Measurements from ENCODE around the gene FAM110D. TPM values are rescaled to one million over a fixed set of nuclear protein-coding genes. Genes with fewer than 3 reads are reported as not detected.

Gene FAM110D
- total RNA-seq, 1 donor from 2014 or later = 5.8 TPM

DNA sequence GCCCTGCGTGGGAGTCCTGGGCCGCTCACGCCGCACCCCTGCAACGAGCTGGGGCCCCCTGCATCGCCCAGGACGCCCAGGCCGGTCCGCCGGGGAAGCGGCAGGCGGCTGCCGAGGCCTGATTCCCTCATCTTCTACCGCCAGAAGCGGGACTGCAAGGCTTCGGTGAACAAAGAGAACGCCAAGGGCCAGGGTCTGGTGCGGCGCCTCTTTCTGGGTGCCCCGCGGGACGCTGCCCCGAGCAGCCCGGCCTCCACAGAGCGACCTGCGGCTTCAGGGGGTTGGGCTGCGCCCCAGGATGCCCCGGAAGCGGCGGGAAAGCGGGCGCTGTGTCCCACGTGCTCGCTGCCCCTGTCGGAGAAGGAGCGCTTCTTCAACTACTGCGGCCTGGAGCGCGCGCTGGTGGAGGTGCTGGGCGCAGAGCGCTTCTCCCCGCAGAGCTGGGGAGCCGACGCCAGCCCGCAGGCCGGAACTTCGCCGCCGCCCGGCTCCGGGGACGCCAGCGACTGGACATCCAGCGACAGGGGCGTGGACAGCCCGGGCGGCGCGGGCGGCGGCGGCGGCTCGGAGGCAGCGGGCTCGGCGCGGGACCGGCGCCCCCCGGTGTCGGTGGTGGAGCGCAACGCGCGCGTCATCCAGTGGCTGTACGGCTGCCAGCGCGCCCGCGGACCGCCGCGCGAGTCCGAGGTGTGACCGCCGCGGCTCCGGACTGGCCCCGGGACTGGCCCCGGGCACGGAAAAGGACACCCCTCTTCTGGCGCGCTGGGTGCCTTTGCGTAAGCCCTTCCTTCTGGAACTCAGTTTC lies 2.7 kb downstream of the FAM110D start:
- DNase-seq (ENCODE audit: extremely low read depth, low read depth, low spot score) = no peak

DNA sequence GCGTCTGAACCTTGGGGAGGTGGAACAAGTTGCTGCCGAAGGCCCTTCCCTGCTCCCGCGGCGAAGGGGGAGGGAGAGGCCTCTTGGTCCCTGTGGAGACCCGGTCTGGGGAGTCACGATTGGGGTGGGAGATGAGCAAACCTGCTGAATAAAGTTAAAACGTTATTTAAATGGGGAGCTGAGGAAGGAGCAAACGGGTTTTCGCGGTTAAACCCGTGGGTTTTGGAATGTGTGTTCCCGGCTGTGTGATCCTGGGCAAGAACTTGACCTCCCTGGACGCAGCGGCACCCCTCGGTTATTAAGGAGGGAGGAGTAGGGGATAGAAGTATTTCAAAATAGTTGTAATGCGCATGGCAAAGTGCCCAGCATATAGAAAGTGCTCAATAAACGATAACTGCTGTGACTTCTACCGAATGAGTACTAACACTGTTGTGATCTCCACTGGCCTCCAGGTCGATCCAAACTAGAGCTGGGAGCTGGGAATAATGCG lies 3.4 kb downstream of the FAM110D start:
- no peak for DNase-seq (ENCODE audit: extremely low read depth, low read depth, low spot score)

GRCh38 chr1:26163684-26164035 lies 4.8 kb downstream of the FAM110D start:
- no peak for DNase-seq (ENCODE audit: extremely low read depth, low read depth, low spot score)

- no peak for DNase-seq (ENCODE audit: extremely low read depth, low read depth, low spot score)
These were observed 5.4 kb downstream of the FAM110D start for GRCh38 chr1:26164036-26164860.

DNA sequence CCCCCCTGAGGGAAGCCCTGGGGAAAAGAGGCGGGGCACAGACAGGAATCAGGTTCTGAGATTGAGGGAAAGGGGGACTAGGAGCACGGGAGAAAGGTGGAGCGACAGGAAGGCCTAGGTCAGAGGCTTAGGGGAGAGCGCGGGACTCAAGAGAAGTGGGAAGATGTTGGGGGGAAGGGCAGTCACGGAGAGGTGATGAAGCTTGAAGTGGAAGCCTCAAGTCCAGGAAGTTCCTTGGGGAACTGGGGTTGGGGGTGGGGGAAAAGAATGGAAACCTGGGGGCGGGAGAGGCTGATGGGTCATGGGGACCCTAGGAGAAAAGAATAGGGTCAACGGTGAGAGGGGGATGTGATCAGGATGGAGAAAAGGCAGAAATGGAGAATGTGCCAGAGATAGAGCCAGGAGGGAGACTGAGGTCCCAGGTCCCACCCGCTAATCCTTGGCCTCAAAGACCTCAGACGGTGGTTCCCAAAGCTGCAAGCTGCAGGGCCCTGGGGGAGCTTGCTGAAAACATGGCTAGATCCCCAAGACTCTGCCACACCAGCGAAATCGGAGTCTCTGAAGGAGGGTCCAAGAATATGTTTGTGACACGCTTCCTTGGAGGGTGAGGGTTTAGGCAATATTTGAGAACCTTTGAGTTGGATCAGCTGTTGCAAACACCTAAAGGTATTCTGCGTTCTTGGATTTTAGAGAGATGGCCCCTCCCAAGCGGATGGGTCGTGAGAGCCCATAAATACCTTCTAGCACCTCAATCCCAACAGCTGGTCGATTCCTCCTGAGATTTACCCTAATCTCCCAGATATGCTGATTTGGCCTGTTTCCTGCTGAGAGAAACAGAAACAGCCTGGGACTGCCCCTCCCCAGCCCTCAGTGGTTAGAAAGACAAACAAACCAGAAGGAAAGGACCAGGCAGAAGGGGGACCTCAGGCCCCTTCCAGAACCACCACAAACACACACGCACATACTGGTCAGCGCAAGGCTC lies 6.3 kb downstream of the FAM110D start:
- DNase-seq (ENCODE audit: extremely low read depth, low read depth, low spot score) = no peak

DNA sequence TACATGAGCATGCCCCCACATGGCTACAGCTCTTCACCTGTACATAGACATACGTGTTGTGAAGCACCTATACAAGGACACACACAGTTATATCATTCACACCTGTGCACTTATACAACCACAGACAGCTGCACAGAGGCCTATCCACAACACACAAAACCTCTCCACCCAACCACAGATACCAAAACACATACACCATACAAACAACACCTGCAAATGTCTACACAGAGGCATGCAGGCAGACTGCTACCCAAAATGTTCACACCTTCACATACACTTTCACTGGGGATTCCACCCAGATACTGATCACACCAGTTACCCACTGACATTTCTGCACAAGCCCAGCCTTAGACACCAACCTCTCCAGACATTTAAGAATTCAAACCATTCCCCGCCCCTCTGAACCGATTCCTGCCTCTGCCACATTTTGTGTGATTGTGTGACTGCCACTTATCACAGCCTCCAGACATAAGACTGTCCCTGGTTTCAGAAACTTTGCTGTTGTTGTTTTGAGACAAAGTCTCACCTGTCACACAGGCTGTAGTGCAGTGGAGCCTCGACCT lies 7.9 kb downstream of the FAM110D start:
- DNase-seq (ENCODE audit: extremely low read depth, low read depth, low spot score) = no peak

DNA sequence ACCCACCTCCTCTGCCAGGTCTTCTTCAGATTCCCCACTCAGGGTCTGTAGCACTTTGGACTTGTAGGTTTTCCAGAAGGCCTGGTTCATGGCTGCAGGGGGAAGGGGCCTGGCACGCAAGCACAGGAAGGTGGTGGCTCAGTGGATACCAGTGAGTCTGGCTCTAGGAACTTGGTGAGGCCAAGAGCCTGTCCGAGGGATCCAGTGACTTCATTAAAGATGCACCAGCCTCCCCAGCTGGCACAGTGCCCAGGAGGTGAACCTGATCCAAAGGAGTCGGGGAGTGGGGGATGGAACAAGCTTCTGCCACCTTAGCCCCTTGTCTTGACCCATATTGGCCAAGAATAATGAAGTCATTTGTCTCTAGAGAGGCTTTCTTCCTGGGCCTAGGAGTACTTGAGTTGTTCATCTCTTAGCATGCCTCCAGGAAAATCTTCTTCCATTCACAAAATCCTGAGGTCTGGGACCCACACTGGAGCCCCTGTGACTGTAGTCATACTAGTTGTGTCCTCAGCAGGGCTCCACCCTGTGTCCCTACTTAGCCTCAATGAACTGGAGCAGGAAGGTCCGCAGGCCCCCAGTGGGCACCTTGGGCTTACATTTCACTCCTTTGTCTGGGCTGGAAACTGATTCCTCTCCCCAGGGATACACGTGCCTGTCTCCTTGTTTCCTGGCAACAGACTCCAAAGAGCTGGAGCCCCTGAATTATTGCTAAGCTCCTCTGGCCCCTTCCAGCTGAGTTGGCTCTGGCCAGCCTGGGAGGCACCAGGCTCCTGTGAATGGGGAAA lies 9.7 kb downstream of the FAM110D start, which contains the start of gene C1orf232:
TSS of gene C1orf232 (minus strand) at position 554 of the 788 bp plus-strand sequence. CDS start at position 90, 464 bp downstream.
- DNase-seq (ENCODE audit: extremely low read depth, low read depth, low spot score) = no peak

DNA sequence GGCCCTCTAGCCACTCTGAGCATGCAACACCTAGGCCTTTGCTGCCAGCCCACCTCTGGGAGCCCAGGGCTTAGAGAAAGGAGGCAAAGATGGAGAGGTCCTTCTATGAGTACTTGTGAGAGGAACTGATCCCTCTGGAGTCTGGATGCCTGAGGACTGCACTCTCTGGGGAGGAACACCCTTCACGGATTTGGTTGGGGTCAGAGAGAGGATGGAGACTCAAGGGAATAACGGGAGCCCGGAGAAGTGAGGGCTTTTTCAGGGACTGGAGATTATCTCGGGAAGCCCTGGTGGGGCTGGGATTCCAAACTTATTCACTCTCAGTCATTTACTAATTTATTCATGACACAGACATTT lies 10.3 kb downstream of the FAM110D start:
- DNase-seq (ENCODE audit: extremely low read depth, low read depth, low spot score) = no peak

GRCh38 chr1:26169669-26170471 lies 11.0 kb downstream of the FAM110D start, which contains the start of gene ZNF593:
Gene ZNF593, plus strand, starts transcription at chr1:26169908. Its CDS starts 76 bp downstream, at chr1:26169984.
- no peak for DNase-seq (ENCODE audit: extremely low read depth, low read depth, low spot score)

- DNase-seq (ENCODE audit: extremely low read depth, low read depth, low spot score) = no peak
These were observed 11.6 kb downstream of the FAM110D start for GRCh38 chr1:26170472-26170821.

- no peak for DNase-seq (ENCODE audit: extremely low read depth, low read depth, low spot score)
These were observed 12.5 kb downstream of the FAM110D start, which contains the start of gene ZNF593OS for GRCh38 chr1:26171084-26172072. Gene ZNF593OS, minus strand, starts transcription at chr1:26171832. Its CDS starts 171 bp downstream, at chr1:26171661.

- no peak for DNase-seq (ENCODE audit: extremely low read depth, low read depth, low spot score)
These were observed 16.5 kb downstream of the FAM110D start for GRCh38 chr1:26175346-26175745.

- DNase-seq (ENCODE audit: extremely low read depth, low read depth, low spot score) = no peak
These were observed 18.4 kb downstream of the FAM110D start, which contains the start of gene CNKSR1 for GRCh38 chr1:26177182-26177684. Gene CNKSR1, plus strand, starts transcription at chr1:26177491. Its CDS starts 57 bp downstream, at chr1:26177548.

DNA sequence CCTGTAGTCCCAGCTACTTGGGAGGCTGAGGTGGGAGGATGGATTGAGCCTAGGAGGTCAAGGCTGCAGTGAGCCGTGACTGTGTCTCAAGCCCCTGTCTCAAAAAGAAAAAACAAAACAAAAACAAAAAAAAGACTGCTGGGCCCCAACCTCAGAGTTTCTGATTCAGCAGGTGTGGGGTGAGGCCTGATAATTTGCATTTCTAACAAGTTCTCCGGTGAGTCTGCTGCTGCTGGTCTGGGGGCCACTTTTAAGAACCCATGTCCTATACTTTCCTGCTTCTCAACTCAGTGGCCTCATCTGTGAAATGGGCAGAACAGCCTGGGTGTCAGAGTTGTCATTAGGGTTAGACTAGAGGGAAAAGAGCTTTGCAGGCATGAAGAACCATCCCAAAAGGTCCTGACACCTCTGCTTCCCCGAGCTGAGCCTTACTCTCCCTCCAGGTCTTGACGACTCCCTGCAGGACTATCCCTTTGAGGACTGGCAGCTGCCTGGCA lies 21.2 kb downstream of the FAM110D start:
- no peak for DNase-seq (ENCODE audit: extremely low read depth, low read depth, low spot score)

GRCh38 chr1:26181586-26182382 lies 22.9 kb downstream of the FAM110D start:
- DNase-seq (ENCODE audit: extremely low read depth, low read depth, low spot score) = no peak

- DNase-seq (ENCODE audit: extremely low read depth, low read depth, low spot score) = no peak
These were observed 23.5 kb downstream of the FAM110D start for GRCh38 chr1:26182383-26182696.

Measured in glomerular endothelial cell (primary cell).